ENCODE measurements around the gene ADGRG2. TPM values are rescaled to one million over a fixed set of nuclear protein-coding genes. Genes with fewer than 3 reads are reported as not detected.
"Not testable (repeated sequence)": the region's sequence is repeated elsewhere in the genome, so short reads cannot be mapped to it uniquely, and the experiment has no call there.

The ADGRG2 gene
- total and polyA plus RNA-seq, 5 donors from 2014 or later: not detected

DNA sequence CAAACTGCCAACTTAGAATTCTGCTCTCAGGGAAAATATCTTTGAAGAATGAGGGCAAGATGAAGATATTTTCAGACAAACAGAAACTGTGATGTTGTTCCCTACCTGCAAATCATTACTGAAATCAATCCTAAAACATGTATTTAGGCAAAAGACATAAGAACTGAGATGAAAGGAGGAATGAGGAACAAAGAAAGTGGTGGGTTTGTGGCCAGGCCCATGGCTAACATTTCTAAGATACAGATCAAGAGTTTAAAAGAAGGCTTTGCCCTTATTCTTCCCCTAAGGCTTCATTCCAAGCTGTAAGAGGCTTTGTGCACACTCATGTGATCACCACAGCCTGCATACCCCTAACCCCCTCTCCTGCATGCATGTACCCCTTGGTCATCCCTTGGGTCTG, 46.5 kb downstream of the ADGRG2 start:
- Histone ChIP-seq H3K36me3 (ENCODE audit: control insufficient read depth, insufficient read depth, low read length) (no peaks in the 10 kb centered on the region), H3K27ac (ENCODE audit: insufficient read depth, low read length, poor library complexity, severe bottlenecking) (no peak overlapping the region), H3K4me1 (ENCODE audit: control insufficient read depth, insufficient read depth, low read length, poor library complexity, severe bottlenecking) (no peaks in the 10 kb centered on the region), H3K9me3 (ENCODE audit: control insufficient read depth in 2 of 2, low read length in 2 of 2) (no peaks in the 10 kb centered on the region), H3K27me3 (ENCODE audit: control insufficient read depth, insufficient read depth, low read length) (no peaks in the 10 kb centered on the region), H3K4me3 (ENCODE audit: low read depth, low read length) (no peak overlapping the region)
- ATAC-seq (ENCODE audit: low read depth in 2 of 2): no peak
- no peaks in the 10 kb centered on the region for H3K4me1 Mint-ChIP-seq
- H3K36me3 Mint-ChIP-seq: no peaks in the 10 kb centered on the region
- no peak overlapping the region for H3K4me3 Mint-ChIP-seq
- no peaks in the 10 kb centered on the region for H3K27me3 Mint-ChIP-seq
- peaks cover 0 to 5% (median 0%) of the 10 kb centered on the region in 7 donors for H3K9me3 Mint-ChIP-seq
- DNase-seq: no peak
- H3K27ac Mint-ChIP-seq: no peak overlapping the region

DNA sequence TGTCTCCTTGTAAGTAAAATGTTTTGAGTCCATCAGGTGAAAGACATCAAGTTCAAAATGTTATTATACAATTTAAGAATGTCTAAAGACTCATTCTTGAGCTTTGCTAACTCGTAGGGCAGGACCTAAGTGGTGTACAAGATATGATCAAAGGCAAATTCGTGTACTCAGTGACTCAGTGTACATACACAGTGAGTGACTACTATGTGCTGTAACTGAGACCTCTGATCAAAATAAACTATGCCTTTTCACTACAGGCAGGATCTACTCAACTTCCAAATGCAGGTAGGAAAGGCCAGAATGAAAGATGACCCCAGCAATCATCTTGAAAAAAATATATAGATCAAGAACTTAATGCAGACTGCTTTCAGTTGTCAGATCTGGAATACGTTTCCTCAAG, 49.9 kb downstream of the ADGRG2 start:
- Mint-ChIP-seq H3K9me3 (peaks cover 0 to 4% (median 0%) of the 10 kb centered on the region in 7 donors), H3K4me1 (no peaks in the 10 kb centered on the region), H3K4me3 (no peak overlapping the region), H3K27me3 (no peaks in the 10 kb centered on the region), H3K36me3 (no peaks in the 10 kb centered on the region), H3K27ac (no peak overlapping the region)
- no peak overlapping the region for H3K27ac ChIP-seq (ENCODE audit: insufficient read depth, low read length, poor library complexity, severe bottlenecking)
- no peaks in the 10 kb centered on the region for H3K36me3 ChIP-seq (ENCODE audit: control insufficient read depth, insufficient read depth, low read length)
- DNase-seq: no peak
- H3K4me1 ChIP-seq (ENCODE audit: control insufficient read depth, insufficient read depth, low read length, poor library complexity, severe bottlenecking): no peaks in the 10 kb centered on the region
- ATAC-seq (ENCODE audit: low read depth in 2 of 2): no peak
- H3K27me3 ChIP-seq (ENCODE audit: control insufficient read depth, insufficient read depth, low read length): no peaks in the 10 kb centered on the region
- H3K4me3 ChIP-seq (ENCODE audit: low read depth, low read length): no peak overlapping the region
- no peaks in the 10 kb centered on the region for H3K9me3 ChIP-seq (ENCODE audit: control insufficient read depth in 2 of 2, low read length in 2 of 2)

DNA sequence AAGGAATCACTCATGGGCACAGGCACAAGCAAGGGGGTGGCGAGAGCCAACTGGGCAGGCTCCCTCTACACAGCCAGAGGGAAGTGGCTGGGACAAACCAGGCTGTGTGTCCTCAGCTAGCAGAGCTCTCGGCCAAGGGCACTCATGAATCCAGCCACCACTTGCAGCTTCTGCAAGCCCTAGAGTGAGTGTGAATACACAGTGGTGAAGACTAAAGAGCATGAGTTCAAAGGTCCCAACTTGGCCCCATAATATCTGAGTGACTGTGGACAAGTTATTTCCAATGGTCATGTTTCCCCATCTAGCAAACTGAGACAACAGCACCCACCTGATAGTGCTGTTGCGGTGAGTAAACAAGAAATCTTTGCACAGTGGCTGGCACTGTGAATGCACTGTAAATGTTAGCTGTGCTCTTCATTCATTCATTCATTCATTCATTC, 51.7 kb downstream of the ADGRG2 start:
- no peaks in the 10 kb centered on the region for H3K27me3 ChIP-seq (ENCODE audit: control insufficient read depth, insufficient read depth, low read length)
- DNase-seq (no peak), ATAC-seq (ENCODE audit: low read depth in 2 of 2) (no peak)
- H3K4me1 Mint-ChIP-seq: no peaks in the 10 kb centered on the region
- H3K36me3 Mint-ChIP-seq: no peaks in the 10 kb centered on the region
- H3K27ac Mint-ChIP-seq: no peak overlapping the region
- H3K9me3 Mint-ChIP-seq: peaks cover 0 to 7% (median 0%) of the 10 kb centered on the region in 7 donors
- no peaks in the 10 kb centered on the region for H3K9me3 ChIP-seq (ENCODE audit: control insufficient read depth in 2 of 2, low read length in 2 of 2)
- no peak overlapping the region for H3K4me3 Mint-ChIP-seq
- H3K36me3 ChIP-seq (ENCODE audit: control insufficient read depth, insufficient read depth, low read length): no peaks in the 10 kb centered on the region
- no peaks in the 10 kb centered on the region for H3K4me1 ChIP-seq (ENCODE audit: control insufficient read depth, insufficient read depth, low read length, poor library complexity, severe bottlenecking)
- no peaks in the 10 kb centered on the region for H3K27me3 Mint-ChIP-seq
- no peak overlapping the region for H3K27ac ChIP-seq (ENCODE audit: insufficient read depth, low read length, poor library complexity, severe bottlenecking)
- H3K4me3 ChIP-seq (ENCODE audit: low read depth, low read length): no peak overlapping the region

GRCh38 chrX:19066987-19067386, 55.3 kb downstream of the ADGRG2 start:
- not testable (repeated sequence) for H3K27me3 Mint-ChIP-seq; H3K36me3 Mint-ChIP-seq; H3K4me1 Mint-ChIP-seq; H3K27me3 ChIP-seq (ENCODE audit: control insufficient read depth, insufficient read depth, low read length); H3K27ac Mint-ChIP-seq; H3K4me3 ChIP-seq (ENCODE audit: low read depth, low read length); DNase-seq; H3K9me3 ChIP-seq (ENCODE audit: control insufficient read depth in 2 of 2, low read length in 2 of 2); H3K27ac ChIP-seq (ENCODE audit: insufficient read depth, low read length, poor library complexity, severe bottlenecking); H3K4me3 Mint-ChIP-seq; H3K9me3 Mint-ChIP-seq; ATAC-seq (ENCODE audit: low read depth in 2 of 2); H3K4me1 ChIP-seq (ENCODE audit: control insufficient read depth, insufficient read depth, low read length, poor library complexity, severe bottlenecking); H3K36me3 ChIP-seq (ENCODE audit: control insufficient read depth, insufficient read depth, low read length)

GRCh38 chrX:19065535-19065934, 56.7 kb downstream of the ADGRG2 start:
- Mint-ChIP-seq H3K27me3 (no peaks in the 10 kb centered on the region), H3K36me3 (no peaks in the 10 kb centered on the region), H3K9me3 (peaks cover 0 to 4% (median 0%) of the 10 kb centered on the region in 7 donors), H3K4me1 (no peaks in the 10 kb centered on the region), H3K27ac (no peak overlapping the region), H3K4me3 (no peak overlapping the region)
- no peak overlapping the region for H3K4me3 ChIP-seq (ENCODE audit: low read depth, low read length)
- H3K27ac ChIP-seq (ENCODE audit: insufficient read depth, low read length, poor library complexity, severe bottlenecking): no peak overlapping the region
- H3K36me3 ChIP-seq (ENCODE audit: control insufficient read depth, insufficient read depth, low read length): no peaks in the 10 kb centered on the region
- H3K4me1 ChIP-seq (ENCODE audit: control insufficient read depth, insufficient read depth, low read length, poor library complexity, severe bottlenecking): no peaks in the 10 kb centered on the region
- H3K9me3 ChIP-seq (ENCODE audit: control insufficient read depth in 2 of 2, low read length in 2 of 2): no peaks in the 10 kb centered on the region
- ATAC-seq (ENCODE audit: low read depth in 2 of 2): no peak
- no peaks in the 10 kb centered on the region for H3K27me3 ChIP-seq (ENCODE audit: control insufficient read depth, insufficient read depth, low read length)
- DNase-seq: no peak

- H3K36me3 Mint-ChIP-seq: no peaks in the 10 kb centered on the region
Observed at GRCh38 chrX:19064175-19064574, 58.1 kb downstream of the ADGRG2 start.

GRCh38 chrX:19063030-19063429, 59.2 kb downstream of the ADGRG2 start:
- Histone ChIP-seq H3K27me3 (ENCODE audit: control insufficient read depth, insufficient read depth, low read length) (no peaks in the 10 kb centered on the region), H3K4me3 (ENCODE audit: low read depth, low read length) (no peak overlapping the region), H3K36me3 (ENCODE audit: control insufficient read depth, insufficient read depth, low read length) (no peaks in the 10 kb centered on the region), H3K9me3 (ENCODE audit: control insufficient read depth in 2 of 2, low read length in 2 of 2) (no peaks in the 10 kb centered on the region), H3K4me1 (ENCODE audit: control insufficient read depth, insufficient read depth, low read length, poor library complexity, severe bottlenecking) (no peaks in the 10 kb centered on the region), H3K27ac (ENCODE audit: insufficient read depth, low read length, poor library complexity, severe bottlenecking) (no peak overlapping the region)
- no peak overlapping the region for H3K27ac Mint-ChIP-seq
- H3K4me3 Mint-ChIP-seq: no peak overlapping the region
- no peak for ATAC-seq (ENCODE audit: low read depth in 2 of 2)
- H3K9me3 Mint-ChIP-seq: peaks cover 0 to 4% (median 0%) of the 10 kb centered on the region in 7 donors
- no peaks in the 10 kb centered on the region for H3K27me3 Mint-ChIP-seq
- no peaks in the 10 kb centered on the region for H3K36me3 Mint-ChIP-seq
- DNase-seq: no peak
- H3K4me1 Mint-ChIP-seq: no peaks in the 10 kb centered on the region

More at GRCh38 chrX:19064175-19064574, 58.1 kb downstream of the ADGRG2 start:
- H3K27ac Mint-ChIP-seq: no peak overlapping the region
- no peak for ATAC-seq (ENCODE audit: low read depth in 2 of 2)
- no peaks in the 10 kb centered on the region for H3K27me3 ChIP-seq (ENCODE audit: control insufficient read depth, insufficient read depth, low read length)
- no peak overlapping the region for H3K4me3 Mint-ChIP-seq
- H3K27me3 Mint-ChIP-seq: no peaks in the 10 kb centered on the region
- no peaks in the 10 kb centered on the region for H3K9me3 ChIP-seq (ENCODE audit: control insufficient read depth in 2 of 2, low read length in 2 of 2)
- DNase-seq: no peak
- H3K4me3 ChIP-seq (ENCODE audit: low read depth, low read length): no peak overlapping the region
- H3K36me3 ChIP-seq (ENCODE audit: control insufficient read depth, insufficient read depth, low read length): no peaks in the 10 kb centered on the region
- H3K4me1 ChIP-seq (ENCODE audit: control insufficient read depth, insufficient read depth, low read length, poor library complexity, severe bottlenecking): no peaks in the 10 kb centered on the region
- no peaks in the 10 kb centered on the region for H3K4me1 Mint-ChIP-seq
- H3K9me3 Mint-ChIP-seq: peaks cover 0 to 4% (median 0%) of the 10 kb centered on the region in 7 donors
- H3K27ac ChIP-seq (ENCODE audit: insufficient read depth, low read length, poor library complexity, severe bottlenecking): no peak overlapping the region

GRCh38 chrX:19059067-19059466, 63.2 kb downstream of the ADGRG2 start:
- Mint-ChIP-seq H3K4me1 (no peaks in the 10 kb centered on the region), H3K9me3 (peaks cover 0 to 4% (median 0%) of the 10 kb centered on the region in 7 donors), H3K27ac (no peak overlapping the region), H3K4me3 (no peak overlapping the region), H3K27me3 (no peaks in the 10 kb centered on the region), H3K36me3 (no peaks in the 10 kb centered on the region)
- Histone ChIP-seq H3K9me3 (ENCODE audit: control insufficient read depth in 2 of 2, low read length in 2 of 2) (no peaks in the 10 kb centered on the region), H3K27me3 (ENCODE audit: control insufficient read depth, insufficient read depth, low read length) (no peaks in the 10 kb centered on the region), H3K4me3 (ENCODE audit: low read depth, low read length) (no peak overlapping the region), H3K27ac (ENCODE audit: insufficient read depth, low read length, poor library complexity, severe bottlenecking) (no peak overlapping the region), H3K36me3 (ENCODE audit: control insufficient read depth, insufficient read depth, low read length) (no peaks in the 10 kb centered on the region), H3K4me1 (ENCODE audit: control insufficient read depth, insufficient read depth, low read length, poor library complexity, severe bottlenecking) (no peaks in the 10 kb centered on the region)
- ATAC-seq (ENCODE audit: low read depth in 2 of 2): no peak
- DNase-seq: no peak
